Fibroblast of mammary gland (primary cell): ENCODE measurements around the gene NPFFR2.

ENCODE experiments used
- DNase-seq: peaks from one replicate; pipeline ENCODE4 v3.0.0-alpha.2; 2010; ENCODE audit warnings: low read depth
- H3K4me3 ChIP-seq: 2 replicates; pipeline ENCODE4 v1.5.1; 2011; ENCODE audit warnings: low read depth, mild to moderate bottlenecking, low read length, moderate library complexity; ENCODE audit not compliant: control insufficient read depth
- TF ChIP-seq, protein P1 (sequence below): conservative IDR thresholded peaks from 2 replicates; pipeline ENCODE4 v1.5.1; 2011; ENCODE audit warnings: low read depth, low read length, inconsistent platforms; ENCODE audit not compliant: control insufficient read depth, insufficient read depth

NPFFR2 gene

DNA sequence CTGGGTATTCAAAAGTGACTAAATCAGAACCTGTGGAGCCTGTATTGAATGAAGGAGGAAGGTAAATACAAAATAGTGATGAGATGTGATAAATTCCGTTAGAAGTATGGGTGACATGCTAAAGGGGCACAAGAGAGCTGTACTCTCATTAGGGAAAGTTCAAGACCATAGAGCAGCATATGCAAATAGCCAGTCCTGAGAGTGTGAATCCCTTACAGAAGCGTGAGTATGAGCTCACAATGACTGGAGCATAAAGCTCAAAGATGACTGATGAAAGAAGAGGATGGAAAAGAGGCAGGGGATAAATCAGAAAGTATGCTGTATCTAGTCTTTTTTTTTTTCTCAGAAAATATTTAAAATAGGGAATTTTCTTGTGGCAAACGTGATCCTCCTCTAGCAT lies 12.1 kb upstream of the NPFFR2 start:
- TF ChIP-seq, protein P1, sequence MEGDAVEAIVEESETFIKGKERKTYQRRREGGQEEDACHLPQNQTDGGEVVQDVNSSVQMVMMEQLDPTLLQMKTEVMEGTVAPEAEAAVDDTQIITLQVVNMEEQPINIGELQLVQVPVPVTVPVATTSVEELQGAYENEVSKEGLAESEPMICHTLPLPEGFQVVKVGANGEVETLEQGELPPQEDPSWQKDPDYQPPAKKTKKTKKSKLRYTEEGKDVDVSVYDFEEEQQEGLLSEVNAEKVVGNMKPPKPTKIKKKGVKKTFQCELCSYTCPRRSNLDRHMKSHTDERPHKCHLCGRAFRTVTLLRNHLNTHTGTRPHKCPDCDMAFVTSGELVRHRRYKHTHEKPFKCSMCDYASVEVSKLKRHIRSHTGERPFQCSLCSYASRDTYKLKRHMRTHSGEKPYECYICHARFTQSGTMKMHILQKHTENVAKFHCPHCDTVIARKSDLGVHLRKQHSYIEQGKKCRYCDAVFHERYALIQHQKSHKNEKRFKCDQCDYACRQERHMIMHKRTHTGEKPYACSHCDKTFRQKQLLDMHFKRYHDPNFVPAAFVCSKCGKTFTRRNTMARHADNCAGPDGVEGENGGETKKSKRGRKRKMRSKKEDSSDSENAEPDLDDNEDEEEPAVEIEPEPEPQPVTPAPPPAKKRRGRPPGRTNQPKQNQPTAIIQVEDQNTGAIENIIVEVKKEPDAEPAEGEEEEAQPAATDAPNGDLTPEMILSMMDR = no peak

DNA sequence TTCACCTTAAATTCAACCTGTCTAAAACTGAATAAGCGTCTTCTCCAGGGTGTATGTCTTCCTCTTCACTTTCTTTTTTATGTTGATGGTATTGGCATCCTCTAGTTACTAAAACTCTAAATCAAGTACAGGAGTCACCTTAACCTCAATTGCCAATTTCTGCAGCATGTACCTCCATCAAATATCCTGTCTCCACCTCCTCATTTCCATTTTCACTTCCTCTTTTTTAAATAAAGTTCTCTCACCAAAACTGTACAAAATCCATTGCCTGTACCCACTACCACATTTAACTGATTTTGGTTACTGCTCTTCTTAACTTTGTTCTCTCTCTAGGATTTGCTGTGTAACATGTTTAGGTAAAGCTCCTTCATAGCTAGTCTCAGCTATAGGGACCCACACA lies 9.2 kb upstream of the NPFFR2 start:
- TF ChIP-seq, protein P1 = no peak
- no peak overlapping the region for H3K4me3 ChIP-seq
- DNase-seq = no peak

More for the DNA sequence above, 12.1 kb upstream of the NPFFR2 start:
- no peak overlapping the region for H3K4me3 ChIP-seq
- DNase-seq = no peak

DNA sequence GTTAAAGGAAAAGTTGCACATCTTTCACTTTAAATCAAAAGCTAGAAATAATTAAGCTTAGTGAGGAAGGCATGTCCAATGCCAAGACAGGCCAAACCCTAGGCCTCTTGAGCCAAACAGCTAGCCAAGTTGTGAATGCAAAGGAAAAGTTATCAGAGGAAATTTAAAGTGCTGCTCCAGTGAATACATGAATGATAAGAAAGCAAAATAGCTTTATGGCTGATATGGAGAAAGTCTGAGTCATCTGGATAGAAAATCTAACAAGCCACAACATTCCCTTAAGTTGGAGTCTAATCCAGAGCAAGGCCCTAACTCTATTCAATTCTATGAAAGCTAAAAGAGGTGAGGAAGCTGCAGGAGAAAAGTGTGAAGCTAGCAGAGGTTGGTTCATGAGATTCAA lies 23.8 kb downstream of the NPFFR2 start:
- TF ChIP-seq, protein P1 = no peak
- DNase-seq = no peak
- H3K4me3 ChIP-seq = no peak overlapping the region

- TF ChIP-seq, protein P1 = no peak
- no peak overlapping the region for H3K4me3 ChIP-seq
- DNase-seq = no peak
Observed at GRCh38 chr4:72063726-72064125, 31.9 kb downstream of the NPFFR2 start.

DNA sequence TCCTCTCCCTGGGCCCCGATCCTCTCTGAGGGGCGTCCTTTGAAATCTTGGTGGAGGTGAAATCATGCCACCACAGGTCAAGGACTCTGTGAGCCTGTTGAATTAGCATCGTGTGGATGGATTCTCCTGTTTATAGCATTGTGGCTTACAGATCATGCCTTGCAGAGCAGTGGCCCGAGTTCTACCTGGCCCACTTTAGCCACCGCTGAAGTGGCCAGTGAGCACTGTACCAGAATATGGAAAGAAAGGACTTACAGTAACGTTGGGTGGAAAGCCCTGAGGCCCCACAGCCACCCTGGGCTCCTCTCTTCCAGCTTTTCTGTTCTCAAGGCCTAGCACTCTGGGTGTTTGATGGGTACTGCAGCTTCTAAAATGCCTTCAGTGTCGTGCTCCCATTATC lies 35.3 kb downstream of the NPFFR2 start:
- no peak overlapping the region for H3K4me3 ChIP-seq
- DNase-seq = no peak
- TF ChIP-seq, protein P1 = no peak

DNA sequence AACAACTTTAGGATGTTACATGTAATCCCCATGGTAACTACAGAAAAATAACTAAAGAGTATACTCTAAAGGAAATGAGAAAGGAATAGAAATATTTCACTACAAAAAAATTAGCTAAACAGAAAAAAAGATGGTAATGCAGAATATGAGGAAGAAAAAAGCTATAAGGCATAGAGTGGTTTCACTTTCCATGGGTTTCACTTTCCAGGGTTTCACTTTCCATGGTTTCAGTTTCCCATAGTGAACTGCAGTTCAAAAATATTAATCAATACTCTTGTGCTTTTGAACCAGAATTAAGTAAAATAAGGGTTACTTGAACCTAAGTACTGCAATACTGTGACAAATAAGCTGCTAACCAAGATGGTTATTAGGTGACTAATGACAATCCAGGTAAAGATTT lies 42.0 kb downstream of the NPFFR2 start:
- H3K4me3 ChIP-seq = no peak overlapping the region
- DNase-seq = no peak
- TF ChIP-seq, protein P1 = no peak

DNA sequence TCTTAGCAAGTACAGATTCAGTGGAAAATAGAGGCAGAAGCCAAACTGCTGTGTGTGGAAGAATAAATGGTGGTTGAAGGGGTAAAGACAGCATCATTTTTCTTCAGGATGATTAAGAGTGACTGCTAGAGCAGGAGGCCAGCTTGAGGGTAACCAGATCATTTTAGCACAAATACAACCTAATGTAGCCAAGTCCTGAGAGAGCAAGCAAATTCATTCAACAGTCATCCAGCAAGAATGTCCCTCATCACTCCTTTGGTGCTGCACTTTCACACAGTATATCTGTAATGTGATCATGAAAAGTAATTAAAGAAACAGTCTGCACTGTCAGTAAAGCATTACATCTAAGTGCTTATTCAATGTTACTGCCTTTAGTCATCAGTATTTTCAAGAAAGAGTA lies 44.8 kb downstream of the NPFFR2 start:
- peak; percentile 4 for DNase-seq
- TF ChIP-seq, protein P1 = no peak
- no peak overlapping the region for H3K4me3 ChIP-seq
